K562 (cell line): Measurements from ENCODE around the gene GALNT17.

Experiments used
- BHLHE40 ChIP-seq: IDR thresholded peaks from 2 replicates; pipeline ENCODE4 v1.6.1; 2011; ENCODE audit warnings: low read length, improper control_type of control experiment
- GATA2 ChIP-seq: sonication (generic); formaldehyde crosslinking; IDR thresholded peaks from 2 replicates; pipeline ENCODE4 v1.4.0; 2020; ENCODE audit warnings: mild to moderate bottlenecking, missing genetic modification reagents
- IFI16 ChIP-seq: fragments of 250-450 bp; sonication (Bioruptor Pico); IDR thresholded peaks from 2 replicates; pipeline ENCODE4 v2.1.2; 2022; ENCODE audit warnings: mild to moderate bottlenecking, inconsistent platforms
- JUND ChIP-seq, 2 experiments: IDR thresholded peaks; 2 replicates in 1 of 2; 3 replicates in 1 of 2; pipeline ENCODE4 v1.6.1; 2011; ENCODE audit warnings: borderline replicate concordance in 2 of 2, low read depth in 2 of 2, low read length in 2 of 2, improper control_type of control experiment in 1 of 2, missing biosample characterization in 1 of 2, missing genetic modification characterization in 1 of 2, missing genetic modification reagents in 1 of 2
- NFE2 ChIP-seq: IDR thresholded peaks from 2 replicates; pipeline ENCODE4 v1.6.1; 2014; ENCODE audit warnings: antibody characterized with exemption, low read depth
- POLR2AphosphoS2 ChIP-seq: IDR thresholded peaks from 2 replicates; pipeline ENCODE4 v1.6.1; 2012; ENCODE audit warnings: low read length, improper control_type of control experiment
- SMAD1 ChIP-seq: fragments of 150-350 bp; IDR thresholded peaks from 2 replicates; pipeline ENCODE4 v1.6.1; 2014; ENCODE audit warnings: low read length, low read depth; ENCODE audit not compliant: partially characterized antibody
- TAF1 ChIP-seq: IDR thresholded peaks from 2 replicates; pipeline ENCODE4 v1.6.1; 2011; ENCODE audit warnings: mild to moderate bottlenecking, low read length, moderate library complexity; ENCODE audit not compliant: insufficient read depth, control insufficient read depth, severe bottlenecking; ENCODE audit errors: extremely low read depth
- ZNF3 ChIP-seq: fragments of 250-450 bp; sonication (Bioruptor Pico); IDR thresholded peaks from 2 replicates; pipeline ENCODE4 v1.5.0; 2021; ENCODE audit warnings: mild to moderate bottlenecking, moderate library complexity
- TF ChIP-seq, protein P1 (sequence below), 3 experiments: IDR thresholded peaks in 2 of 3; conservative IDR thresholded peaks in 1 of 3; 2 replicates each; pipeline ENCODE4 v1.5.1; 2011 to 2012; ENCODE audit warnings: low read length in 3 of 3, mild to moderate bottlenecking in 3 of 3, control low read depth in 2 of 3, improper control_type of control experiment in 1 of 3, inconsistent platforms in 1 of 3, low read depth in 1 of 3, mixed read lengths in 1 of 3, moderate library complexity in 1 of 3; ENCODE audit not compliant: insufficient read depth in 2 of 3
- TF ChIP-seq, protein P2 (sequence below): sonication (generic); formaldehyde crosslinking; IDR thresholded peaks from 2 replicates; pipeline ENCODE4 v1.8.0; 2022; ENCODE audit warnings: mild to moderate bottlenecking, missing genetic modification reagents

DNA sequence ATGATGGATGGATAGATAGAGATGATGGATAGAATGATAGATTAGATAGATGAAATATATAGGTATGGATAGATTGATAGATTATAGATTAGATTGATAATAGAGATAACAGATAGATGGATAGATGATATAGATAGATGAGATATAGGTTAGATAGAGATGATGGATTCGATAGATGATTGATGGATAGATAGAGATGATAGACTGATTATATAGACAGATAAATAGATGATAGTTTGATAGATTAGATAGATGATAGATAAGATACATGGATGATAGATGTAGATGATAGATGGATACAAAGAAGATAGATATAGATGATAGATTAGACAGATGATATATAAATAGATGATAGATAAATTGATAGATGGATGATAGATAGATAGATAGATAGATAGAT lies 448.1 kb downstream of the GALNT17 start:
- TF ChIP-seq SMAD1 (no peak), TAF1 (no peak), JUND (IDR thresholded peaks at IDR 0.05; ENCODE audit: borderline replicate concordance, low read depth, low read length) (no peak), JUND (tag; IDR thresholded peaks at IDR 0.05; ENCODE audit: borderline replicate concordance, low read depth, low read length) (no peak), BHLHE40 (no peak), IFI16 (CRISPR knock-in tag) (no peak), NFE2 (no peak), GATA2 (CRISPR knock-in tag) (no peak), ZNF3 (CRISPR knock-in tag) (no peak), POLR2AphosphoS2 (no peak)
- TF ChIP-seq, protein P1, sequence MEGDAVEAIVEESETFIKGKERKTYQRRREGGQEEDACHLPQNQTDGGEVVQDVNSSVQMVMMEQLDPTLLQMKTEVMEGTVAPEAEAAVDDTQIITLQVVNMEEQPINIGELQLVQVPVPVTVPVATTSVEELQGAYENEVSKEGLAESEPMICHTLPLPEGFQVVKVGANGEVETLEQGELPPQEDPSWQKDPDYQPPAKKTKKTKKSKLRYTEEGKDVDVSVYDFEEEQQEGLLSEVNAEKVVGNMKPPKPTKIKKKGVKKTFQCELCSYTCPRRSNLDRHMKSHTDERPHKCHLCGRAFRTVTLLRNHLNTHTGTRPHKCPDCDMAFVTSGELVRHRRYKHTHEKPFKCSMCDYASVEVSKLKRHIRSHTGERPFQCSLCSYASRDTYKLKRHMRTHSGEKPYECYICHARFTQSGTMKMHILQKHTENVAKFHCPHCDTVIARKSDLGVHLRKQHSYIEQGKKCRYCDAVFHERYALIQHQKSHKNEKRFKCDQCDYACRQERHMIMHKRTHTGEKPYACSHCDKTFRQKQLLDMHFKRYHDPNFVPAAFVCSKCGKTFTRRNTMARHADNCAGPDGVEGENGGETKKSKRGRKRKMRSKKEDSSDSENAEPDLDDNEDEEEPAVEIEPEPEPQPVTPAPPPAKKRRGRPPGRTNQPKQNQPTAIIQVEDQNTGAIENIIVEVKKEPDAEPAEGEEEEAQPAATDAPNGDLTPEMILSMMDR (IDR thresholded peaks at IDR 0.05 in 2 of 3, conservative IDR thresholded peaks at IDR 0.05 in 1 of 3; ENCODE audit: insufficient read depth in 2 of 3, low read depth in 1 of 3, low read length in 3 of 3) = no peak
- TF ChIP-seq, protein P2, sequence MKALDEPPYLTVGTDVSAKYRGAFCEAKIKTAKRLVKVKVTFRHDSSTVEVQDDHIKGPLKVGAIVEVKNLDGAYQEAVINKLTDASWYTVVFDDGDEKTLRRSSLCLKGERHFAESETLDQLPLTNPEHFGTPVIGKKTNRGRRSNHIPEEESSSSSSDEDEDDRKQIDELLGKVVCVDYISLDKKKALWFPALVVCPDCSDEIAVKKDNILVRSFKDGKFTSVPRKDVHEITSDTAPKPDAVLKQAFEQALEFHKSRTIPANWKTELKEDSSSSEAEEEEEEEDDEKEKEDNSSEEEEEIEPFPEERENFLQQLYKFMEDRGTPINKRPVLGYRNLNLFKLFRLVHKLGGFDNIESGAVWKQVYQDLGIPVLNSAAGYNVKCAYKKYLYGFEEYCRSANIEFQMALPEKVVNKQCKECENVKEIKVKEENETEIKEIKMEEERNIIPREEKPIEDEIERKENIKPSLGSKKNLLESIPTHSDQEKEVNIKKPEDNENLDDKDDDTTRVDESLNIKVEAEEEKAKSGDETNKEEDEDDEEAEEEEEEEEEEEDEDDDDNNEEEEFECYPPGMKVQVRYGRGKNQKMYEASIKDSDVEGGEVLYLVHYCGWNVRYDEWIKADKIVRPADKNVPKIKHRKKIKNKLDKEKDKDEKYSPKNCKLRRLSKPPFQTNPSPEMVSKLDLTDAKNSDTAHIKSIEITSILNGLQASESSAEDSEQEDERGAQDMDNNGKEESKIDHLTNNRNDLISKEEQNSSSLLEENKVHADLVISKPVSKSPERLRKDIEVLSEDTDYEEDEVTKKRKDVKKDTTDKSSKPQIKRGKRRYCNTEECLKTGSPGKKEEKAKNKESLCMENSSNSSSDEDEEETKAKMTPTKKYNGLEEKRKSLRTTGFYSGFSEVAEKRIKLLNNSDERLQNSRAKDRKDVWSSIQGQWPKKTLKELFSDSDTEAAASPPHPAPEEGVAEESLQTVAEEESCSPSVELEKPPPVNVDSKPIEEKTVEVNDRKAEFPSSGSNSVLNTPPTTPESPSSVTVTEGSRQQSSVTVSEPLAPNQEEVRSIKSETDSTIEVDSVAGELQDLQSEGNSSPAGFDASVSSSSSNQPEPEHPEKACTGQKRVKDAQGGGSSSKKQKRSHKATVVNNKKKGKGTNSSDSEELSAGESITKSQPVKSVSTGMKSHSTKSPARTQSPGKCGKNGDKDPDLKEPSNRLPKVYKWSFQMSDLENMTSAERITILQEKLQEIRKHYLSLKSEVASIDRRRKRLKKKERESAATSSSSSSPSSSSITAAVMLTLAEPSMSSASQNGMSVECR (CRISPR knock-in tag) = no peak
